Esophagus squamous epithelium (tissue), 5 donors: Measurements from ENCODE around the gene OAS3. TPM values are rescaled to one million over a fixed set of nuclear protein-coding genes. Genes with fewer than 3 reads are reported as not detected.

Experiments
- DNase-seq: peaks from one replicate; lab custom pipeline; 2025; lab: John Stamatoyannopoulos, UW
- H3K27ac ChIP-seq, 4 donors: fragments of 200-600 bp; sonication (generic); one replicate each; pipeline ENCODE4 v1.5.1; 2016 to 2019; ENCODE audit warnings: mild to moderate bottlenecking in 1 of 4
- H3K27me3 ChIP-seq, 4 donors: fragments of 200-600 bp; sonication (generic); 1 replicate in 3 of 4; 2 replicates in 1 of 4; pipeline versions ENCODE4 v1.5.1 to v1.6.0; 2017 to 2021; ENCODE audit warnings: antibody characterized with exemption in 1 of 4
- H3K36me3 ChIP-seq, 3 donors: fragments of 200-600 bp; sonication (generic); one replicate each; pipeline ENCODE4 v1.5.1; 2016 to 2019
- H3K4me1 ChIP-seq, 3 donors: fragments of 200-600 bp; sonication (generic); one replicate each; pipeline ENCODE4 v1.5.1; 2017 to 2019
- H3K4me3 ChIP-seq, 4 donors: fragments of 200-600 bp; sonication (generic); 1 replicate in 3 of 4; 2 replicates in 1 of 4; pipeline ENCODE4 v1.5.1; 2016 to 2019; ENCODE audit warnings: mild to moderate bottlenecking in 2 of 4, moderate library complexity in 1 of 4
- H3K9me3 ChIP-seq, 3 donors: fragments of 200-600 bp; sonication (generic); one replicate each; pipeline ENCODE4 v1.5.1; 2016 to 2019
- CTCF ChIP-seq, 6 experiments: fragments of 450-650 bp in 4 of 6; fragments of 200-600 bp in 2 of 6; sonication (generic) in 2 of 6; IDR thresholded peaks; one replicate each; pipeline ENCODE4 v1.5.1; 2016 to 2019; ENCODE audit warnings: antibody characterized with exemption in 6 of 6, mild to moderate bottlenecking in 4 of 6, moderate library complexity in 4 of 6
- POLR2A ChIP-seq, 4 donors: fragments of 450-650 bp; IDR thresholded peaks; one replicate each; pipeline ENCODE4 v1.6.1; 2017; ENCODE audit warnings: antibody characterized with exemption in 4 of 4, mild to moderate bottlenecking in 4 of 4, moderate library complexity in 3 of 4
- WGBS, 2 donors: methylation state at CpG; one replicate each; pipeline ENCODE4 v1.1.5; 2018; 5-methylcytosine and 5-hydroxymethylcytosine counted together
- intact Hi-C: fragments of 100-400 bp; cut with DNase I; formaldehyde crosslinking; loops from one replicate; pipeline ENCODE4 v1.15.0; 2022
- total RNA-seq, 4 donors: library from RNA; depleted of rRNA; stranded (reverse); fragments of >200 nt; gene quantifications; one replicate each; pipeline ENCODE4 v1.1.0, GENCODE V29; 2016
- donor health status: DM: yes; HTN: yes; CAD: no.

Gene OAS3
- total RNA-seq, 4 donors from 2014 or later, result 25.2 to 40.0 (median 32.3) TPM

GRCh38 chr12:112962561-112962960 lies 24.3 kb downstream of the OAS3 start:
- H3K36me3 ChIP-seq, result peaks cover 12 to 98% (median 36%) of the 10 kb centered on the region in 3 donors
- intact Hi-C loops, result no loop called here

DNA sequence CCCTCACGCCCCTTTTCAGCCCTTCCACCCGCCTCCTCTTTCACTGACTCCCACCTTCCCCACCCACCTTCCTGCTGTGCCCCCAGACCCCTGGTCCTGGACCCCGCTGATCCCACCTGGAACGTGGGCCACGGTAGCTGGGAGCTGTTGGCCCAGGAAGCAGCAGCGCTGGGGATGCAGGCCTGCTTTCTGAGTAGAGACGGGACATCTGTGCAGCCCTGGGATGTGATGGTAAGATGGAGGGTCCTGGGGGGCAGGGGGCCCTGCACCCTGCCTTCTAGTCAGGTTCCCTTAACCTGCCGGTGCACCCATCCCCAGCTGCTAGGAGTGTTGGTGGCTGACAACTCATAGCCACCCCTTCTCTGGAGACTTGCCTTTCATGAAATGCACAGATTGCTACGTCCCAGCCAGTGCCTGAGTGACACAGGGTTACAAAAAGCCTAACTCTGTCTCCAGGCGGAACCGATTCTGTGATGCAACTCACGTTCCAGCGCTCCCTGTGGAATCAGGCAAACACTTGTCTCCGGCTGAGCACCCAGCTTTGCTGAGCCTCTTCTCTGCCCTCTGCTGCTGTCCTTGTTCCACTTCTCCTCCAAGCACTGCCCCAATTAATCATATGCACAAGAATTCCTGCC lies 25.1 kb downstream of the OAS3 start:
- Histone ChIP-seq H3K4me1 (no peaks in the 10 kb centered on the region), H3K27me3 (no peaks in the 10 kb centered on the region), H3K36me3 (peaks cover 12 to 100% (median 39%) of the 10 kb centered on the region in 3 donors), H3K4me3 (no peak overlapping the region), H3K9me3 (no peaks in the 10 kb centered on the region), H3K27ac (no peak overlapping the region)
- 85 to 96% methylated on average over 7 to 14 of the region's 14 CpGs for WGBS, 2 donors
- intact Hi-C loops, result no loop called here
- DNase-seq, result no peak
- TF ChIP-seq POLR2A (IDR thresholded peaks at IDR 0.05), result no peak

More at GRCh38 chr12:112962561-112962960, 24.3 kb downstream of the OAS3 start:
- TF ChIP-seq CTCF (IDR thresholded peaks at IDR 0.05), result no peak
- TF ChIP-seq POLR2A (IDR thresholded peaks at IDR 0.05), result no peak
- Histone ChIP-seq H3K4me1 (no peaks in the 10 kb centered on the region), H3K4me3 (no peak overlapping the region), H3K9me3 (no peaks in the 10 kb centered on the region), H3K27ac (no peak overlapping the region), H3K27me3 (no peaks in the 10 kb centered on the region)
- no peak for DNase-seq
- WGBS, 2 donors, result 71 to 100% methylated on average over 1 of the region's 7 CpGs

- TF ChIP-seq CTCF (IDR thresholded peaks at IDR 0.05) (no peak), POLR2A (IDR thresholded peaks at IDR 0.05) (no peak)
- Histone ChIP-seq H3K4me1 (no peaks in the 10 kb centered on the region), H3K9me3 (no peaks in the 10 kb centered on the region), H3K4me3 (no peak overlapping the region), H3K36me3 (peaks cover 12 to 100% (median 39%) of the 10 kb centered on the region in 3 donors), H3K27me3 (no peaks in the 10 kb centered on the region), H3K27ac (no peak overlapping the region)
- intact Hi-C loops, result no loop called here
- no peak for DNase-seq
- 83 to 93% methylated on average over 1 to 3 of the region's 6 CpGs for WGBS, 2 donors
Observed at GRCh38 chr12:112964067-112964670, 25.9 kb downstream of the OAS3 start.

DNA sequence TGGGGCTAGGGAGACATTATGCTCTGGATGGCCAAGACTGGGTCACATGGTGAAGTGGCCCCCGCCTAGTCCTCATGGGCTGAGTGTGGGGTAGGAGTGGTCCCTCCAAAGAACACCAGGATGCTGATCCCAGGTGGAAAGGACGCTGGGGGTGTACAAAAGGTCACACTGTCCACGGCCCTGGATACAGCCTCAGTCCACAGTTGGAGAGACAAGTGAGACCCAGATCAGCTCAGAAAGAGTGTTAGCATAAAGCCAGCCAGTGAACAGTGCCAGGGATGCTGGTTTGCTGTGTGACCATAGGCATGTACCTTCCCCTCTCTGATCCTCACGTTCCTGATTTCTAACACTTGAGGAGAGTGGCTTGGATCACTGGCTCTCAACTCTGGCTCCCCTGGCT lies 26.6 kb downstream of the OAS3 start:
- H3K4me3 ChIP-seq, result no peak overlapping the region
- DNase-seq, result no peak
- TF ChIP-seq POLR2A (IDR thresholded peaks at IDR 0.05) (no peak), CTCF (IDR thresholded peaks at IDR 0.05) (no peak)
- H3K9me3 ChIP-seq, result no peaks in the 10 kb centered on the region
- H3K27me3 ChIP-seq, result no peaks in the 10 kb centered on the region
- H3K36me3 ChIP-seq, result peaks cover 16 to 100% (median 45%) of the 10 kb centered on the region in 3 donors
- H3K4me1 ChIP-seq, result no peaks in the 10 kb centered on the region
- no peak overlapping the region for H3K27ac ChIP-seq
- 87 to 100% methylated on average over 3 of the region's 4 CpGs for WGBS, 2 donors
- intact Hi-C loops, result no loop called here

DNA sequence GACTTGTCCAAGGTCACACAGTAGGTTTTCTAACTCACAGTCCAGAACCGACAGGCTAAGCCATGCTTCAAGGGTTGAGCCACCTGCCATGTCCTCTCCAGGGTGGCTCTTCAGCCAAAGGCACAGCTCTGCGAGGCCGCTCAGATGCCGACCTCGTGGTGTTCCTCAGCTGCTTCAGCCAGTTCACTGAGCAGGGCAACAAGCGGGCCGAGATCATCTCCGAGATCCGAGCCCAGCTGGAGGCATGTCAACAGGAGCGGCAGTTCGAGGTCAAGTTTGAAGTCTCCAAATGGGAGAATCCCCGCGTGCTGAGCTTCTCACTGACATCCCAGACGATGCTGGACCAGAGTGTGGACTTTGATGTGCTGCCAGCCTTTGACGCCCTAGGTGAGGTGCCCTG lies 27.4 kb downstream of the OAS3 start:
- Histone ChIP-seq H3K36me3 (peaks cover 16 to 100% (median 48%) of the 10 kb centered on the region in 3 donors), H3K4me1 (no peaks in the 10 kb centered on the region), H3K9me3 (no peaks in the 10 kb centered on the region), H3K27ac (no peak overlapping the region), H3K27me3 (no peaks in the 10 kb centered on the region), H3K4me3 (no peak overlapping the region)
- TF ChIP-seq CTCF (IDR thresholded peaks at IDR 0.05) (no peak), POLR2A (IDR thresholded peaks at IDR 0.05) (no peak)
- no peak for DNase-seq
- 72 to 92% methylated on average over 5 to 7 of the region's 15 CpGs for WGBS, 2 donors
- intact Hi-C loops, result no loop called here
